Hematopoietic multipotent progenitor cell treated with erythropoietin and hydrocortisone succinate and interleukin-3 and kit ligand, for 6 days (in vitro differentiated cells): ENCODE measurements around the gene OR12D1.
A peak's percentile ranks its signal among the peaks of the same experiment; 100 is the strongest.
"Not testable (repeated sequence)": the region's sequence is repeated elsewhere in the genome, so short reads cannot be mapped to it uniquely, and the experiment has no call there.

Source experiments
- DNase-seq: peaks from one replicate; pipeline ENCODE4 v3.0.0-alpha.2; 2015

Gene OR12D1

GRCh38 chr6:29414588-29414987 lies at the start of gene OR12D1:
Gene OR12D1 (plus strand): TSS chr6:29414928.
- no peak for DNase-seq

DNA sequence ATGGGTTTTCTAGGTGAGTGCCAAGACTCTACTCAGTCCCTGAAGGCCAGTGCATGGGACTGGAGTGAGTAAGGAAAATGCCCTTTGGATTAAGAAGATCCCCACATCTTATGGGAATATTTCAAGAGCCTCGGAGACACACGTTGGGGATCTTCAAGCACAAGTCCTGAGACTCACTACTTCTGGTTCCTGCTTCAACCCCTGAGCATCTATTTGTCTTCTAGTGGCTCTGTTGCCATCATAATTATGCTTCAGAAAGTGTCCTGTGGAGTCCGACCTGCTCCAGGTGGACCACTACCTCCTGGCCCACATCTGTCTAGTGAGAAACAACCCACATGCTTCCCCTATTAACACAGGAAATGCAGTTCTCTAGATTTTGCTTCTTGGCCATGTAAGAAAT lies 46.0 kb upstream of the OR12D1 start, which contains the start of gene OR5V1:
Gene OR5V1, minus strand, starts transcription at position 101 of the 400 bp plus-strand sequence. CDS start 12,670 bp downstream, outside the sequence.
- no peak for DNase-seq

GRCh38 chr6:29375191-29375590 lies 39.5 kb upstream of the OR12D1 start, which contains the start of gene OR12D3:
Gene OR12D3 (minus strand): TSS chr6:29375291. CDS start chr6:29375287, 4 bp downstream.
- DNase-seq: no peak

GRCh38 chr6:29376003-29376402 lies 38.7 kb upstream of the OR12D1 start:
- DNase-seq: peak; percentile 61

GRCh38 chr6:29388533-29388932 lies 26.2 kb upstream of the OR12D1 start:
- no peak for DNase-seq

DNA sequence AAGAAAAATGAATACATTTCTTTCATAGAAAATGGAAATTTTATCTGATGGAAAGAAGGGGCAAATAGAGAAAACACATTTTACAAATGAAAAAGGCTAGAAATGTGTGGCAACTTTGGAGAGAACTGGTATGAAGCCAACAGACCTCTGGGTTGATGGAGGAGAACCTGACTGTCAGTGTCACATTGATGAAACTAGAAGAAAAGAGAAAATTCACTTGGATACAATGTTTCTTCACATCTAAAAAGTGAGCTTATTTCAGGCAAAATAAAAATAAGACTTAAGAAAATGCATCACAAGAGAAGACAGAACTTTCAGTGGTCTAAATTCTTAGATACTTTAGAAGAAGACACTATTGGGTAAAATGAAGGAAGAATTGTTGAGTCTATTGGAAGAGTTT lies 19.4 kb upstream of the OR12D1 start, which contains the start of gene OR12D2:
Gene OR12D2, plus strand, starts transcription at position 301 of the 400 bp plus-strand sequence. CDS start 1,069 bp downstream, outside the sequence.
- no peak for DNase-seq

DNA sequence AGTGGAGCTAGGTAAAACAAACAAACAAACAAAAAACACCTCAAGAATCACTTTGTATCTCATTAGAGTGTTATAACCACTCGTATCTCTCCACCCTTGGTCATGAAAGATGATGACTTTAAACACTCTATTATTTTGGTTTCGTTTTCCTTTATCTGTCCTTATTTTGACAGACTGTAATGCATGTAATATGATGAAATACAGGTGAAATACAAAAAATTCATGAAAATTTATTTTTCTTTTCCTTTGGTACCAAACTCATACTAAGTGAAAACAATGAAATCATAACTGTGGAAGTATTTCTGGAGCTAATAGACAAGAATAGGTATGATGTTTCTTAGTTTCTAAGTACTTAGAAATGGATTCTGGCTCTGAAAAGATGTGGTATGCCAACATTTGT lies 15.2 kb upstream of the OR12D1 start:
- DNase-seq: no peak

GRCh38 chr6:29403801-29404200 lies 10.9 kb upstream of the OR12D1 start:
- no peak for DNase-seq

GRCh38 chr6:29419516-29419915 lies 4.8 kb downstream of the OR12D1 start:
- DNase-seq: no peak

DNA sequence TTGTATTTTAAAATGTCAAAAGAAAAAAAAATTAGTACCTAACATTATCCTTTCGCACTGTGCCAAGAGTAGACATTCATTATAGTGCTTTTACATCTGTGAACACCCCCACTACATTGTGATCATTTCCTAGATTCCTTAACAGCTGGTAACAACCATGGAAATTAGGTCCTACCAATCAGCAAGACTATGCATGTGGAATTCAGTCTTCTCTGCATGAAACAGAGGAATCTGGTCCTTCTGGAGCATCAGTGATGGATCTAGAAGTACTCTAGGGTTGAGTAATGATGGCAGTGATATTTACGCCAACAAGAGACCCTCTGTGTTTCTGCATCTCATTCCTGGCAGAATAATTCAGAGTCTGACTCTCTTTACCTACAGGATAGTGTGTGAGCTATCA lies 9.4 kb downstream of the OR12D1 start:
- DNase-seq: no peak

DNA sequence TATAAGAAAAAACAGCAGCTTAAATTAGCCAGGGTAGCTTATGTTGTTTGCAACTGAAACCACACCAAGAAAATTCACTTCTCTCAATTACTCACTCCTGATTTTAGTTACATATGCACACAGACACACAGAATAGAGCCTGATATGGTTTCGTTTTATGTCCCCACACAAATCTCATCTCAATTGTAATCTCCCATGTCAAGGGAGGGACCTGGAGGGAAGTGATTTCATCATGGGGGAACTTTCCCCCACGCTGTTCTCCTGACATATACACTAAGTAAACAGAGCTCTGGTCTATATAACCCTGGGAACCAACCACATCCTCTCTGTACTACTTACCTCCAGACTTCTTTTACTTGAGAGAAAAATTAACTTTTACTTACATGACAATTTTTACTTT lies 9.8 kb downstream of the OR12D1 start:
- no peak for DNase-seq

DNA sequence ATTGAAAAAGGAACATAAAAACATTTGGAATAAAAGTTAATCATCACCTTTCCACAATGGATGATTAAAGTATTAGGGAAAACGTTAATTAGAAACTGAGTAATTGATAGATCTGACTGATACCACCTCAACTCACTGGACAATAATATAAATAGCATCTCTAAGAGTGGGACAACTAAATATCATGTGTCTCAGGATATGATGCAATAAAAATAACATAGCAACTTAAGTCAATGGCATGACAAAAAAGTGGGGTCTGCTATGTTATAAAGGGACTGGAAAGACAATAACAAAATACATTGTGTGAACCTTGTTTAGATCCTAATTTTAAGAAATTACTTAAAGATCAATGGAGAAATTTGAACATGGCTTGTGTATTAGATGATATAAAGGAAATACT lies 10.3 kb downstream of the OR12D1 start:
- no peak for DNase-seq

DNA sequence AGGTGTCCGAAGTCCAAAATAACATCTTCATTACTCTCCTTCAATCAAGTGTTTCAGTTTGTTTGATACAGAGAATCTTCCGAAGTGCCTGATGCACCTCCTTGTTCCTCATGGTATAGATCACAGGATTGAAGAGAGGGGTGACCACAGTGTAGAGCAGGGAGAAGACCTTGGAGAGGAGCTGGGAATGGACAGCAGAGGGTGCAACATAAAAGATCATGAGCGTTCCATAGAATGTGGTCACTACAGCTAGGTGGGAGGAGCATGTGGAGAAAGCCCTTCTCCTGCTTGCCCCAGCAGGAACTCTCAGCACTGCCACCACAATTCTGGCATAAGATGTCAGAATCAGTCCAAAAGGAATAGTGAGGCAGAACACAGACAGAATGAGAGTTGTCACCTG lies 11.9 kb downstream of the OR12D1 start:
- DNase-seq: no peak

GRCh38 chr6:29436730-29437129 lies 22.0 kb downstream of the OR12D1 start:
- peak; percentile 24 for DNase-seq

GRCh38 chr6:29439006-29439405 lies 24.3 kb downstream of the OR12D1 start, which contains the start of gene OR10C1:
Gene OR10C1 (plus strand): TSS chr6:29439306. CDS start chr6:29440016, 710 bp downstream.
- no peak for DNase-seq

GRCh38 chr6:29442719-29443118 lies 28.0 kb downstream of the OR12D1 start:
- peak; percentile 78 for DNase-seq

- DNase-seq: not testable (repeated sequence)
Observed at GRCh38 chr6:29444031-29444430, 29.3 kb downstream of the OR12D1 start.

DNA sequence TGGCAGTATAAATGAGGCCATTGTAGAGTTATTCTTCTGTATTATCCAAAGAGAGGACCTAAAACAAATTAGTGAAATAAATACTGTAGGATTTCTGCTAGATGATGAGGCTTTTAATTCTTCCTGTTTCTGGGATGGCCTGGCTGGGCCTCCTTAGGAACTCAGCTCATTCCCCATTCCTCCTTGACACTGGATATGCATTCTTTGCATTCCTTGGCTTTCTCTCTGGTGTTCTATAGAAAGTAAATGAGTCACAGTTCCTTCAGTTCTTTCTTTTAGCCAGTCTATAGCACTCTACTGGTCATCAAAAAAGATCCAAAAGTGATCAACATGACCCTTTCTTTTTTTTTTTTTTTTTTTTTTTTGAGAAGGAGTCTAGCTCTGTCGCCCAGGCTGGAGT lies 32.9 kb downstream of the OR12D1 start:
- DNase-seq: no peak

DNA sequence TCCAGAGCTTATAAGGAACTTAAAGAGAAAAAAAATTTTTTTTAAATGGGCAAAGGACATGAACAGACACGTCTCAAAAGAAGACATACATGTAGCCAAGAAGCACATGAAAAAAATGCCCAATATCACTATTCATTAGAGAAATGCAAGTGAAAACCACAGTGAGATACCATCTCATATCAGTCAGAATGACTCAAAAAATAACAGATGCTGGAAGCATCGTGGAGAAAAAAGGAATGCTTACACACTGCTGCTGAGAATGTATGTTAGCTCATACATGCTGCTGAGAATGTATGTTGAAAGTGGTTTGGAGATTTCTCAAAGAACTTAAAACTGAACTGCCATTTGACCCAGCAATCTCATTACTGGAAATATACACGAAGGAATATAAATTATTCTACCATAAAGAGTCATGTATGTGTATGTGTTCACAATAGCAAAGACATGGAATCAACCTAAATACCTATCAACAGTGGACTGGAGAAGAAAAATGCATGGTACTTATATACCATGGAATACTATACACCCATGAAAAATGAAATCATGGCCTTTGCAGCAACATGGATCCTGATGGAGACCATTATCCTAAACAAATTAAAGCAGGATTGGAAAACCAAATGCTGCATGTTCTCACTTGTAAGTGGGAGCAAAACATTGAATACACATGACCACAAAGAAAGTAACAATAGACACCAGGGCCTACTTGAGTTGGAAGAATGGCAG lies 36.9 kb downstream of the OR12D1 start:
- peak; percentile 51 for DNase-seq

- no peak for DNase-seq
Observed at GRCh38 chr6:29456971-29457370, 42.2 kb downstream of the OR12D1 start, which contains the start of the genes OR11A1 and OR2H1. Gene OR11A1 (minus strand): TSS chr6:29457071. CDS start chr6:29427641, 29,430 bp downstream. Gene OR2H1 (plus strand): TSS chr6:29457155. CDS start chr6:29461770, 4,615 bp downstream.

GRCh38 chr6:29461021-29461814 lies 46.5 kb downstream of the OR12D1 start:
- DNase-seq: no peak

DNA sequence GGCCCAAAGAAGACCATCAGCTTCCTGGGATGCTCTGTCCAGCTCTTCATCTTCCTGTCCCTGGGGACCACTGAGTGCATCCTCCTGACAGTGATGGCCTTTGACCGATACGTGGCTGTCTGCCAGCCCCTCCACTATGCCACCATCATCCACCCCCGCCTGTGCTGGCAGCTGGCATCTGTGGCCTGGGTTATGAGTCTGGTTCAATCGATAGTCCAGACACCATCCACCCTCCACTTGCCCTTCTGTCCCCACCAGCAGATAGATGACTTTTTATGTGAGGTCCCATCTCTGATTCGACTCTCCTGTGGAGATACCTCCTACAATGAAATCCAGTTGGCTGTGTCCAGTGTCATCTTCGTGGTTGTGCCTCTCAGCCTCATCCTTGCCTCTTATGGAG lies 47.3 kb downstream of the OR12D1 start:
- DNase-seq: no peak

- DNase-seq: no peak
Observed at GRCh38 chr6:29465279-29465678, 50.6 kb downstream of the OR12D1 start.

- no peak for DNase-seq
Observed at GRCh38 chr6:29465801-29466200, 51.1 kb downstream of the OR12D1 start.
